Inflammatory macrophage (primary cell): ENCODE measurements around the gene MTA3.

ENCODE experiments used
- DNase-seq, 2 donors: peaks; one replicate each; pipeline ENCODE4 v3.0.0-alpha.2; 2020 to 2022

Gene MTA3

GRCh38 chr2:42741140-42741539 is 172.7 kb downstream of the MTA3 start:
- no peak for DNase-seq

GRCh38 chr2:42742740-42743658 is 174.6 kb downstream of the MTA3 start:
- no peak for DNase-seq

- DNase-seq, result no peak
Measured at GRCh38 chr2:42743659-42743990, 175.2 kb downstream of the MTA3 start.

- no peak for DNase-seq
Measured at GRCh38 chr2:42744545-42745082, 176.2 kb downstream of the MTA3 start.

- no peak for DNase-seq
Measured at GRCh38 chr2:42747422-42747821, 179.0 kb downstream of the MTA3 start.

GRCh38 chr2:42748840-42749239 is 180.4 kb downstream of the MTA3 start:
- DNase-seq, result peak in 1 of 2 donors; percentile 1

GRCh38 chr2:42752314-42752713 is 183.9 kb downstream of the MTA3 start:
- DNase-seq, result peak; percentile 96 to 97

GRCh38 chr2:42752816-42753813 is 184.7 kb downstream of the MTA3 start:
- peak; percentile 57 to 67 for DNase-seq

GRCh38 chr2:42754021-42754775 is 185.8 kb downstream of the MTA3 start:
- DNase-seq, result no peak

- DNase-seq, result peak; percentile 37 to 75
Measured at GRCh38 chr2:42754776-42755140, 186.3 kb downstream of the MTA3 start.

GRCh38 chr2:42755191-42755880 is 186.9 kb downstream of the MTA3 start:
- DNase-seq, result peak; percentile 71 to 90

GRCh38 chr2:42756150-42756775 is 187.8 kb downstream of the MTA3 start:
- DNase-seq, result no peak

- peak in 1 of 2 donors; percentile 31 for DNase-seq
Measured at GRCh38 chr2:42756966-42757513, 188.6 kb downstream of the MTA3 start.

- DNase-seq, result peak; percentile 24 to 56
Measured at GRCh38 chr2:42757981-42758740, 189.7 kb downstream of the MTA3 start.

GRCh38 chr2:42758751-42759150 is 190.3 kb downstream of the MTA3 start:
- no peak for DNase-seq

- no peak for DNase-seq
Measured at GRCh38 chr2:42761554-42761953, 193.1 kb downstream of the MTA3 start.

- DNase-seq, result no peak
Measured at GRCh38 chr2:42762155-42762554, 193.7 kb downstream of the MTA3 start.

GRCh38 chr2:42762823-42763804 is 194.7 kb downstream of the MTA3 start:
- no peak for DNase-seq

- DNase-seq, result peak; percentile 79 to 93
Measured at GRCh38 chr2:42764096-42764495, 195.7 kb downstream of the MTA3 start, which contains the start of gene OXER1. TSS of gene OXER1 (minus strand) at chr2:42764135. CDS start at chr2:42764062, 73 bp downstream.
